ENCODE data around the gene BNIP3. TPM values are rescaled to one million over a fixed set of nuclear protein-coding genes. Genes with fewer than 3 reads are reported as not detected.

The BNIP3 gene
- total RNA-seq, 2 experiments from 2014 or later = 200 to 256 TPM

DNA sequence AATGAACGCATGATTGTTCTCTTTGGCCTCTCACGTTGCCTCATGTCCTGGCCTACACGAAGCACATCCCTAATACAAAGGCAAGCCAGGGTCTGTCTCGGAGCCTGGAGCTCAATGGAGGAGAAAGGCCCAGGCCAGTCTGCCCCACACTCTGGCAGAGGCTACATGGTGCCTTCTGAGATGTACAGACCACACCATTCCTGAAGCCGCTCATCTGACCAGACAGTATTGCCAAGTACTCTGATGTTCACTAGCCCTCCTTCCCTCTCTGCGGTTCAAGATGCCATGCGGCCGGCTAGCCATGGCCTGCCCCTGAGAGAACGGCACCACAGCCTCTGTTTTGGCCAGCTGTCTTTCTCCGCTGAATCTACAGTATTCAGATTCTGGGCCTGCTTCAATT, 5.9 kb downstream of the BNIP3 start:
- CTCF ChIA-PET = interaction anchor here (0.6 to 1.6 kb wide), 3 partner anchors 28 to 90 kb away, joined by 4 to 9 read pairs (median 4); no protein-coding TSS in a partner anchor
- H3K9me3 Mint-ChIP-seq (ENCODE audit: low read depth) = no peaks in the 10 kb centered on the region

GRCh38 chr10:131975003-131975402, 6.7 kb downstream of the BNIP3 start:
- DNase-seq = no peak
- ATAC-seq = no peak
- POLR2A ChIA-PET = interaction anchor here (0.5 to 0.6 kb wide), 2 partner anchors 8 to 57 kb away, joined by 3 read pairs; no protein-coding TSS in a partner anchor
- H3K9me3 Mint-ChIP-seq (ENCODE audit: low read depth) = no peaks in the 10 kb centered on the region
- peak overlapping the region; percentile 51 for H3K27ac Mint-ChIP-seq
- CTCF ChIA-PET = interaction anchor here (1.3 to 1.6 kb wide), 2 partner anchors 48 to 89 kb away, joined by 4 to 9 read pairs; no protein-coding TSS in a partner anchor
- intact Hi-C loops (cut with DNase I, micrococcal nuclease) = no loop called here
- no peaks in the 10 kb centered on the region for H3K27me3 Mint-ChIP-seq
- H3K4me3 Mint-ChIP-seq = no peak overlapping the region
- peaks cover 84% of the 10 kb centered on the region for H3K36me3 Mint-ChIP-seq (ENCODE audit: low read depth)
- H3K4me1 Mint-ChIP-seq = peaks cover 90% of the 10 kb centered on the region

More for the DNA sequence above, 5.9 kb downstream of the BNIP3 start:
- ATAC-seq (no peak), DNase-seq (no peak)
- Mint-ChIP-seq H3K27ac (no peak overlapping the region), H3K4me3 (no peak overlapping the region), H3K36me3 (ENCODE audit: low read depth) (peaks cover 80% of the 10 kb centered on the region), H3K27me3 (no peaks in the 10 kb centered on the region), H3K4me1 (peaks cover 87% of the 10 kb centered on the region)
- intact Hi-C loops (cut with DNase I, micrococcal nuclease) = no loop called here
- POLR2A ChIA-PET = no interaction called here

- intact Hi-C loops (cut with DNase I, micrococcal nuclease) = no loop called here
- Mint-ChIP-seq H3K27ac (no peak overlapping the region), H3K4me3 (peak overlapping the region; percentile 43), H3K4me1 (peaks cover 84% of the 10 kb centered on the region), H3K36me3 (ENCODE audit: low read depth) (peaks cover 81% of the 10 kb centered on the region), H3K27me3 (no peaks in the 10 kb centered on the region), H3K9me3 (ENCODE audit: low read depth) (no peaks in the 10 kb centered on the region)
- ATAC-seq (no peak), DNase-seq (no peak)
- ChIA-PET CTCF (interaction anchor here (1.0 to 1.3 kb wide), 2 partner anchors 31 to 89 kb away, joined by 3 to 4 read pairs; no protein-coding TSS in a partner anchor), POLR2A (interaction anchor here (0.6 kb wide), 1 partner anchor 8 kb away, joined by 3 read pairs; no protein-coding TSS in a partner anchor)
These were observed 7.5 kb downstream of the BNIP3 start for GRCh38 chr10:131974034-131974817.

DNA sequence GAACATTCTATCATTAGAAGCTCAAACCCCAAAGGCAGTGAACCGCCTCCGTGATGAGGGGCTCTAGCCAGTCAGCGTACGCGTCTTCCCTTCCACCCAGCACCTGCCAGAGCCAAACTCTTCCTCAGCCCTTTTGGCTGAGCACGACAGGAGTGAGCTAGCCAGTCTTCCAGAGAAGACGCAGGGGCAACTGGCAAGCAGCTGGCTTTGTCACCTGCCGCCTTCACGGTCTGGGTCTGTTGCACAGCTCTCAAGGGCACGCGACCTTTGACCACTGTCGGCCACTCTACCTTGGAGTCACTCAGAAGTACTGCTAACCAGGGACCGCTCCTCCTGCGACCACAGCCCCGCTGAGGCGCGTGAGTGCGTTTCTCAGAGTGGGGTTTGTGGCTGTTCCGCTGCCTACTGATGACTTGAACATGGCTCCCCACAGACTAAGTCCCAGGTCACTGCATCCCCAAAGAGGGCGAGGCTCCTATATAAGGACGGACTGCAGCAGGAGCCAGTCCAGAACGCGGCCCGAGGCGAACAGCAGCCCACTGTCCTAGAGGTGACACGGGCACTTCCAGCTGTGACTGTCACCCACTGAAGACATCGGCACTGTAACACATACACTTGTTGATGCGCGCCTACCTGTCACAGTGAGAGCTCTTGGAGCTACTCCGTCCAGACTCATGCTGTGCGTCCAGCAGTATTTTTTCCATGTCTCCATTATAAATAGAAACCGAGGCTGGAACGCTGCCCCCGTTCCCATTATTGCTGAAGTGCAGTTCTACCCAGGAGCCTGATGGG, 8.4 kb downstream of the BNIP3 start:
- Mint-ChIP-seq H3K4me3 (peak overlapping the region; percentile 43), H3K36me3 (ENCODE audit: low read depth) (peaks cover 83% of the 10 kb centered on the region), H3K27ac (peak overlapping the region; percentile 81), H3K27me3 (no peaks in the 10 kb centered on the region), H3K4me1 (peaks cover 77% of the 10 kb centered on the region), H3K9me3 (ENCODE audit: low read depth) (no peaks in the 10 kb centered on the region)
- intact Hi-C loops (cut with DNase I, micrococcal nuclease) = no loop called here
- DNase-seq (peak; percentile 27), ATAC-seq (peak; percentile 43)
- POLR2A ChIA-PET = interaction anchor here (0.6 to 1.0 kb wide), 2 partner anchors 19 to 174 kb away, joined by 3 to 4 read pairs; no protein-coding TSS in a partner anchor
- CTCF ChIA-PET = interaction anchor here (0.5 to 1.2 kb wide), 6 partner anchors 8 to 1629 kb away, joined by 3 to 4 read pairs (median 4); partner anchors contain the start of gene BNIP3

- DNase-seq (peak; percentile 51), ATAC-seq (peak; percentile 62)
- H3K36me3 Mint-ChIP-seq (ENCODE audit: low read depth) = peaks cover 79% of the 10 kb centered on the region
- peak overlapping the region; percentile 43 for H3K4me3 Mint-ChIP-seq
- intact Hi-C loops (cut with DNase I, micrococcal nuclease) = no loop called here
- peak overlapping the region; percentile 81 for H3K27ac Mint-ChIP-seq
- ChIA-PET CTCF (interaction anchor here (0.5 to 1.2 kb wide), 7 partner anchors 9 to 1628 kb away, joined by 3 to 4 read pairs (median 4); partner anchors contain the start of gene BNIP3), POLR2A (interaction anchor here (0.6 to 1.0 kb wide), 3 partner anchors 28 to 175 kb away, joined by 3 to 5 read pairs (median 4); no protein-coding TSS in a partner anchor)
- H3K4me1 Mint-ChIP-seq = peaks cover 69% of the 10 kb centered on the region
- no peaks in the 10 kb centered on the region for H3K27me3 Mint-ChIP-seq
- no peaks in the 10 kb centered on the region for H3K9me3 Mint-ChIP-seq (ENCODE audit: low read depth)
These were observed 9.2 kb downstream of the BNIP3 start for GRCh38 chr10:131972474-131973071.

DNA sequence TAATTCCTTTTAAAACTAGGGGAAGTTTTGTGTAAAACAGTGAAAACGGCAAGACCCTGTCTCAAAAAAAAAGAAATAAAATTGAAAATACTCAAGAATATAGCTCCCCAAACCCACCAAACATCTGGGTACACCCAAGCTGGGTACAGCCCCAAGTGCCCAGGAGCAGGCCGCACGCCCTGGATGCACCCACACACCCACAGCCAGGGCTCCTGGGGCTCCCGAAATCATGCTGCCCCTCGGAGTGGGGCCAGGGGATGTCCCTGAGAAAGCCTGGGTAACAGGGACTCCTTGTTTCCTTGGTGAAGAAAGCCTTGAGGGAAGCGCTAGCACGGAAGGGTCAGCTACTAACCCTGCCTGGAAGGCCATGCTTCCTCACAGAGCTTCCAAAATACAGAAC, 10.1 kb downstream of the BNIP3 start:
- CTCF ChIA-PET = interaction anchor here (1.0 to 1.1 kb wide), 2 partner anchors 12 to 43 kb away, joined by 3 read pairs; no protein-coding TSS in a partner anchor
- Mint-ChIP-seq H3K9me3 (ENCODE audit: low read depth) (no peaks in the 10 kb centered on the region), H3K4me1 (peaks cover 61% of the 10 kb centered on the region), H3K36me3 (ENCODE audit: low read depth) (peaks cover 70% of the 10 kb centered on the region), H3K27me3 (no peaks in the 10 kb centered on the region), H3K4me3 (no peak overlapping the region), H3K27ac (peak overlapping the region; percentile 81)
- ATAC-seq (no peak), DNase-seq (no peak)
- intact Hi-C loops (cut with DNase I, micrococcal nuclease) = no loop called here
- POLR2A ChIA-PET = no interaction called here

GRCh38 chr10:131970946-131971345, 10.8 kb downstream of the BNIP3 start:
- peaks cover 56% of the 10 kb centered on the region for H3K4me1 Mint-ChIP-seq

DNA sequence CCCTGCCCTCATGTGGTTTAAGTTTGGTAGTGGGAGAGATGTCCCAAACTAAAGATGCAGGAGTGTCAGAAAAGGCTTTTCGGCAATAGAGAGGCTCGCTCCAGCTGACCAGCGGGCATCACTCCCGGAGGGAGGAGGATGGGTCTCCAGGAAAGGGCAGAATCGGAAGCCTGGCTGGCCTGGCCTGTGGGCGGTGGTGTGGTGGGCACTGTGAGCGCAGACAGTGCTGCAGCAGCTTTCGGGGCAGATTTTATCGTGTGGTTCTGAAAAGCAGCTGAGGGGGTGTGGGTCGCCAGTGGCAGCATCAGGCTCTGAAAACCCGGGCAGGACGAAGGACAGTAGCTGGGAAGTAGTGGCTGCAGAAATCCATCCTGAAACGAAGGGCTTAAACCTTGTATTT, 12.8 kb downstream of the BNIP3 start:
- Mint-ChIP-seq H3K9me3 (ENCODE audit: low read depth) (no peaks in the 10 kb centered on the region), H3K4me3 (no peak overlapping the region), H3K27ac (no peak overlapping the region), H3K4me1 (peaks cover 54% of the 10 kb centered on the region), H3K36me3 (ENCODE audit: low read depth) (peaks cover 68% of the 10 kb centered on the region), H3K27me3 (no peaks in the 10 kb centered on the region)
- no peak for DNase-seq
- ChIA-PET POLR2A (no interaction called here), CTCF (interaction anchor here (0.7 to 1.6 kb wide), 2 partner anchors 74 to 1496 kb away, joined by 3 read pairs; no protein-coding TSS in a partner anchor)
- intact Hi-C loops (cut with DNase I, micrococcal nuclease) = no loop called here
- ATAC-seq = no peak

More at GRCh38 chr10:131970946-131971345, 10.8 kb downstream of the BNIP3 start:
- Mint-ChIP-seq H3K27me3 (no peaks in the 10 kb centered on the region), H3K9me3 (ENCODE audit: low read depth) (no peaks in the 10 kb centered on the region), H3K27ac (no peak overlapping the region), H3K4me3 (no peak overlapping the region), H3K36me3 (ENCODE audit: low read depth) (peaks cover 65% of the 10 kb centered on the region)
- ChIA-PET POLR2A (no interaction called here), CTCF (no interaction called here)
- intact Hi-C loops (cut with DNase I, micrococcal nuclease) = no loop called here
- DNase-seq (no peak), ATAC-seq (no peak)

- ChIA-PET POLR2A (no interaction called here), CTCF (interaction anchor here (0.6 to 0.7 kb wide), 2 partner anchors 14 to 22 kb away, joined by 3 read pairs; no protein-coding TSS in a partner anchor)
- H3K27ac Mint-ChIP-seq = no peak overlapping the region
- no peak for ATAC-seq
- H3K4me1 Mint-ChIP-seq = peaks cover 24% of the 10 kb centered on the region
- no peak for DNase-seq
- peaks cover 36% of the 10 kb centered on the region for H3K36me3 Mint-ChIP-seq (ENCODE audit: low read depth)
- intact Hi-C loops (cut with DNase I, micrococcal nuclease) = no loop called here
- no peak overlapping the region for H3K4me3 Mint-ChIP-seq
- H3K9me3 Mint-ChIP-seq (ENCODE audit: low read depth) = no peaks in the 10 kb centered on the region
- no peaks in the 10 kb centered on the region for H3K27me3 Mint-ChIP-seq
These were observed 17.4 kb downstream of the BNIP3 start for GRCh38 chr10:131964298-131964697.

DNA sequence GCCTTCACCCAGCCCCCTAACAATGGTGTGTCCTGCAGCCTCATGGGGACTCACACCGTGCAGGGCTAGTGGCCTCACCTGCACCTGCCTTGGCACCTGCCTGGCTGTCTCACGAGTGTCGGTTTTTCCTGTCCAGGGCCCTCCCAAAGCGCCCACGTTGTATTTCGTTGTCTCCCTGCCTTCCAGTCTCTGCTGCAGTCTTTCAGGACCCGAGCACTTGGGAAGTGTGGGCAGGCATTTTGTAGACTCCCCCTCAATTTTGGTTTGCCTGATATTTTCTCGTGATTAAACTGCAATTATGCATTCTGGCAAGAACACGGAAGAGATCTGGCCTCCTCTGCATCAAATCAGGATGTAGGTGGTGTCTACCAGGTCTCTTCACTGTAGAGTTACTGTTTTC, 17.9 kb downstream of the BNIP3 start:
- Mint-ChIP-seq H3K27ac (no peak overlapping the region), H3K36me3 (ENCODE audit: low read depth) (peaks cover 32% of the 10 kb centered on the region), H3K9me3 (ENCODE audit: low read depth) (no peaks in the 10 kb centered on the region), H3K27me3 (no peaks in the 10 kb centered on the region), H3K4me3 (no peak overlapping the region), H3K4me1 (peaks cover 24% of the 10 kb centered on the region)
- ATAC-seq (no peak), DNase-seq (no peak)
- intact Hi-C loops (cut with DNase I, micrococcal nuclease) = no loop called here
- CTCF ChIA-PET = no interaction called here
- POLR2A ChIA-PET = no interaction called here

DNA sequence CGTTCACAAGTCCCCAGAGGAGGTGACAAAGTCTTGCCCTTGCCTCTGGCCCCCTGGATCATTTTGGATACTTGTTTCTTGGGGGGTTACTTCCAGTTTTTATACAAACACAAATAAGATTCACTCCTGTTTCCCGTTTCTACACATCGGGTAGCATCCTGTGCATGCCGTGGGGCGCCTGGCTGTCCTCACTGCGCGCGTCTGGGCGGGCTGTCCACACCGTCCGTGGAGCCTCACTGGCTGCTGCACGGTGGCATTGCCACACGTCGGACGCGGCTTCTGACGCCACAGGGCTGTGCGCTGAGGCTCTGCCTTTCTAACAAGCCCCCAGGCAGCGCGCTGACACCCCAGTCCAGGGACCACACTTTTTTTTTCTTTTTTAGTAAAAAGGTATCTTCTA, 18.4 kb downstream of the BNIP3 start:
- ATAC-seq (no peak), DNase-seq (no peak)
- Mint-ChIP-seq H3K4me3 (no peak overlapping the region), H3K9me3 (ENCODE audit: low read depth) (no peaks in the 10 kb centered on the region), H3K27ac (no peak overlapping the region), H3K36me3 (ENCODE audit: low read depth) (peaks cover 27% of the 10 kb centered on the region), H3K27me3 (no peaks in the 10 kb centered on the region), H3K4me1 (peaks cover 24% of the 10 kb centered on the region)
- intact Hi-C loops (cut with DNase I, micrococcal nuclease) = no loop called here
- POLR2A ChIA-PET = no interaction called here
- CTCF ChIA-PET = no interaction called here

All from activated CD4-positive, alpha-beta T cell treated with anti-CD3 and anti-CD28 coated beads for 36 hours (primary cell).